ENCODE results near the gene SPRED1. TPM values are rescaled to one million over a fixed set of nuclear protein-coding genes. Genes with fewer than 3 reads are reported as not detected.

Gene SPRED1
- total and polyA plus RNA-seq, 9 of the 15 experiments (the other 6 are each of a cell fraction or from before 2014, with no cell fraction given) = 2.8 to 17.4 (median 7.9) TPM

DNA sequence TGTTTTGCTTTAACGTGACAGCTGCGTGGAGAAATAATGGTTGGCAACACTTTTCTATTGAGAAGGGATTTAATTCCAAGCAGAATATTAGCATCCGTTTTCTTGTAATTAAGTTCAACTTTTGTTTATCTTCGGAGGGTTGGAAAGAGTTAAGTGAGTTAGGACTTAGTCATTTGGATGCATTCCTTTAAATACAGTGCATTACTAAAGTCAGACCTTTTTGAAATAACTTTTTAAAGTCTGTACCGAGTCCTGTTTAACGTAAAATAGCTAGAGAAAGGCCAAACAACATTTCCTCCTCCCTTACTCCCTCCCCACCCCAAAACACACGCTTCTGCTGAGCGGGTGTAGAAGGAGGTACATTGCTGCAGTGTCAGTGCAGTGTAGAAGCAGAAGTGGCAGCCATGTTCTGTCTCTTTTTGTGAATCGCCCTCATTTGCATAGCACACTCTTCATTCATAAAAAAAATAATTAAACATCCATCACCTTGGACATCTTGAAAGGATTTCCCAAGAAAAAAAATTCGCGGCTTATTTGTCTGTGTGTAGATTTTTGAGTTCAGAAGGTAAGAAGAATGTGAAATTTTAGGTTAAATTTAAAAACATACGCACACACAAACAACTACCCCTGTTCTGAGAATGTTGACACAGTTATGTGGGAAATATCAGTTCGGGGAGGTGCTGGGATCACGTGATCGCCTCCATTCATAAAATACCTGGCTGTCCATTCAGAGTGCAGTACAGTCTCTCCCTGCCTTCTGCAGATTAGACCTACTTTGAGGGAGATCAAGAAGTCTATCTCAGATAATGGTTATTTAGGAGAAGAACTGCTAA lies 1.6 kb downstream of the SPRED1 start (continued):
- no peak for TF ChIP-seq RBM39 (optimal IDR thresholded peaks at IDR 0.05; ENCODE audit: low read depth, low read length)
- TF ChIP-seq ZNF445 (CRISPR knock-in tag; IDR thresholded peaks at IDR 0.05; ENCODE audit: low read depth) = no peak
- TF ChIP-seq, protein P1, sequence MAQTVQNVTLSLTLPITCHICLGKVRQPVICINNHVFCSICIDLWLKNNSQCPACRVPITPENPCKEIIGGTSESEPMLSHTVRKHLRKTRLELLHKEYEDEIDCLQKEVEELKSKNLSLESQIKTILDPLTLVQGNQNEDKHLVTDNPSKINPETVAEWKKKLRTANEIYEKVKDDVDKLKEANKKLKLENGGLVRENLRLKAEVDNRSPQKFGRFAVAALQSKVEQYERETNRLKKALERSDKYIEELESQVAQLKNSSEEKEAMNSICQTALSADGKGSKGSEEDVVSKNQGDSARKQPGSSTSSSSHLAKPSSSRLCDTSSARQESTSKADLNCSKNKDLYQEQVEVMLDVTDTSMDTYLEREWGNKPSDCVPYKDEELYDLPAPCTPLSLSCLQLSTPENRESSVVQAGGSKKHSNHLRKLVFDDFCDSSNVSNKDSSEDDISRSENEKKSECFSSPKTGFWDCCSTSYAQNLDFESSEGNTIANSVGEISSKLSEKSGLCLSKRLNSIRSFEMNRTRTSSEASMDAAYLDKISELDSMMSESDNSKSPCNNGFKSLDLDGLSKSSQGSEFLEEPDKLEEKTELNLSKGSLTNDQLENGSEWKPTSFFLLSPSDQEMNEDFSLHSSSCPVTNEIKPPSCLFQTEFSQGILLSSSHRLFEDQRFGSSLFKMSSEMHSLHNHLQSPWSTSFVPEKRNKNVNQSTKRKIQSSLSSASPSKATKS (CRISPR knock-in tag; IDR thresholded peaks at IDR 0.05) = no peak
- no peak for TF ChIP-seq NCOR1 (IDR thresholded peaks at IDR 0.05)
- peak; percentile 17 for TF ChIP-seq NFYB (IDR thresholded peaks at IDR 0.05; ENCODE audit: extremely low read depth, insufficient read length)
- TF ChIP-seq SRSF9 (IDR thresholded peaks at IDR 0.05; ENCODE audit: borderline replicate concordance, low read depth, low read length) = no peak
- peak; percentile 77; the same call in 1 of the 2 replicates for TF ChIP-seq SPI1 (IDR thresholded peaks at IDR 0.05; ENCODE audit: borderline replicate concordance, low read depth, low read length)
- no peak for TF ChIP-seq ZNF347 (CRISPR knock-in tag; IDR thresholded peaks at IDR 0.05; ENCODE audit: low read depth)
- TF ChIP-seq, protein P2, sequence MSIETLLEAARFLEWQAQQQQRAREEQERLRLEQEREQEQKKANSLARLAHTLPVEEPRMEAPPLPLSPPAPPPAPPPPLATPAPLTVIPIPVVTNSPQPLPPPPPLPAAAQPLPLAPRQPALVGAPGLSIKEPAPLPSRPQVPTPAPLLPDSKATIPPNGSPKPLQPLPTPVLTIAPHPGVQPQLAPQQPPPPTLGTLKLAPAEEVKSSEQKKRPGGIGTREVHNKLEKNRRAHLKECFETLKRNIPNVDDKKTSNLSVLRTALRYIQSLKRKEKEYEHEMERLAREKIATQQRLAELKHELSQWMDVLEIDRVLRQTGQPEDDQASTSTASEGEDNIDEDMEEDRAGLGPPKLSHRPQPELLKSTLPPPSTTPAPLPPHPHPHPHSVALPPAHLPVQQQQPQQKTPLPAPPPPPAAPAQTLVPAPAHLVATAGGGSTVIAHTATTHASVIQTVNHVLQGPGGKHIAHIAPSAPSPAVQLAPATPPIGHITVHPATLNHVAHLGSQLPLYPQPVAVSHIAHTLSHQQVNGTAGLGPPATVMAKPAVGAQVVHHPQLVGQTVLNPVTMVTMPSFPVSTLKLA (conservative IDR thresholded peaks at IDR 0.05) = peak; percentile 49 to 52; a peak in 3 of 4 replicates
- TF ChIP-seq ZNF589 (CRISPR knock-in tag; IDR thresholded peaks at IDR 0.05; ENCODE audit: low read depth) = no peak
- no peak for TF ChIP-seq RBM22 (IDR thresholded peaks at IDR 0.05; ENCODE audit: low read depth, low read length, poor library complexity, severe bottlenecking)
- no peak for TF ChIP-seq ZNF134 (CRISPR knock-in tag; conservative IDR thresholded peaks at IDR 0.05)
- TF ChIP-seq, protein P3, sequence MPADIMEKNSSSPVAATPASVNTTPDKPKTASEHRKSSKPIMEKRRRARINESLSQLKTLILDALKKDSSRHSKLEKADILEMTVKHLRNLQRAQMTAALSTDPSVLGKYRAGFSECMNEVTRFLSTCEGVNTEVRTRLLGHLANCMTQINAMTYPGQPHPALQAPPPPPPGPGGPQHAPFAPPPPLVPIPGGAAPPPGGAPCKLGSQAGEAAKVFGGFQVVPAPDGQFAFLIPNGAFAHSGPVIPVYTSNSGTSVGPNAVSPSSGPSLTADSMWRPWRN (IDR thresholded peaks at IDR 0.05; ENCODE audit: low read depth) = no peak
- peak; percentile 75 for TF ChIP-seq TBP (optimal IDR thresholded peaks at IDR 0.05; ENCODE audit: low read depth, low read length)
- TF ChIP-seq ZNF444 (CRISPR knock-in tag; IDR thresholded peaks at IDR 0.05) = no peak
- TF ChIP-seq CREBBP (IDR thresholded peaks at IDR 0.05; ENCODE audit: low read depth, low read length) = no peak
